H1 (cell line): ENCODE data around the gene CPNE4. TPM values are rescaled to one million over a fixed set of nuclear protein-coding genes. Genes with fewer than 3 reads are reported as not detected.

Experiments
- CTCF ChIA-PET: fragments of 300-600 bp; sonication (Branson Sonifier 250); formaldehyde crosslinking; loops from one replicate; lab custom pipeline; 2021; ENCODE audit not compliant: partially characterized antibody; lab: Charles Lee
- POLR2A ChIA-PET: fragments of 300-600 bp; sonication (Branson Sonifier 250); formaldehyde crosslinking; loops from one replicate; lab custom pipeline; 2021; ENCODE audit warnings: inconsistent platforms; ENCODE audit not compliant: partially characterized antibody; lab: Charles Lee
- DNase-seq, 2 experiments: peaks; one replicate each; pipeline versions ENCODE4 v3.0.0 to v3.0.0-alpha.2; 2010 to 2022; ENCODE audit warnings: low spot score in 2 of 2, low read depth in 1 of 2, mixed read lengths in 1 of 2
- FAIRE-seq: peaks from 2 replicates; lab custom pipeline; 2011; peaks lifted over from hg19 to GRCh38; lab: Jason Lieb, UNC
- H2AFZ ChIP-seq: 2 replicates; pipeline ENCODE4 v1.8.1; 2012; ENCODE audit warnings: low read length, inconsistent platforms
- H2AK5ac ChIP-seq: 2 replicates; pipeline ENCODE4 v1.6.1; 2013; ENCODE audit warnings: low read depth, low read length
- H2BK120ac ChIP-seq: replicated peaks from 2 replicates; pipeline ENCODE3; 2013; ENCODE audit warnings: low read depth, low read length, inconsistent platforms
- H2BK12ac ChIP-seq: 2 replicates; pipeline ENCODE4 v1.6.1; 2013; ENCODE audit warnings: low read depth, low read length
- H2BK15ac ChIP-seq: 2 replicates; pipeline ENCODE4 v1.6.1; 2013; ENCODE audit warnings: low read length
- H2BK20ac ChIP-seq: 2 replicates; pipeline ENCODE4 v1.6.1; 2013; ENCODE audit warnings: low read length
- H2BK5ac ChIP-seq: 2 replicates; pipeline ENCODE4 v1.6.1; 2013; ENCODE audit warnings: low read depth, low read length
- H3K14ac ChIP-seq: 2 replicates; pipeline ENCODE4 v1.6.1; 2013; ENCODE audit warnings: inconsistent platforms; ENCODE audit not compliant: insufficient read length
- H3K18ac ChIP-seq: 2 replicates; pipeline ENCODE4 v1.6.1; 2013; ENCODE audit warnings: low read length; ENCODE audit errors: extremely low read depth
- H3K23ac ChIP-seq: 2 replicates; pipeline ENCODE4 v1.6.1; 2013; ENCODE audit warnings: inconsistent platforms; ENCODE audit not compliant: insufficient read length
- H3K23me2 ChIP-seq: 2 replicates; pipeline ENCODE4 v1.6.1; 2013; ENCODE audit warnings: low read depth, low read length
- H3K27ac ChIP-seq: 2 replicates; pipeline ENCODE4 v1.6.1; 2011; ENCODE audit warnings: low read depth, low read length, inconsistent platforms
- H3K27me3 ChIP-seq, 4 experiments: replicated peaks in 1 of 4; 1 replicate in 1 of 4; 2 replicates in 3 of 4; pipeline versions ENCODE4 v1.6.1 to v1.8.1; 2011 to 2013; ENCODE audit warnings: low read length in 3 of 4, mild to moderate bottlenecking in 3 of 4, inconsistent platforms in 2 of 4, mixed read lengths in 2 of 4, moderate library complexity in 1 of 4; ENCODE audit not compliant: control insufficient read depth in 3 of 4, insufficient read depth in 3 of 4; ENCODE audit errors: extremely low read depth in 1 of 4
- H3K36me3 ChIP-seq, 4 experiments: 2 replicates each; pipeline versions ENCODE4 v1.6.1 to v1.8.1; 2011 to 2013; ENCODE audit warnings: mild to moderate bottlenecking in 4 of 4, low read length in 3 of 4, moderate library complexity in 2 of 4, control low read depth in 1 of 4, inconsistent platforms in 1 of 4; ENCODE audit not compliant: insufficient read depth in 4 of 4, control insufficient read depth in 2 of 4
- H3K4ac ChIP-seq: replicated peaks from 2 replicates; pipeline ENCODE3; 2013; ENCODE audit warnings: low read length, low read depth, mixed read lengths, inconsistent platforms; ENCODE audit not compliant: insufficient read length
- H3K4me1 ChIP-seq, 4 experiments: replicated peaks in 1 of 4; 1 replicate in 1 of 4; 2 replicates in 3 of 4; pipeline versions ENCODE4 v1.6.1 to v1.8.1; 2011 to 2013; ENCODE audit warnings: low read length in 3 of 4, inconsistent platforms in 2 of 4, mixed read lengths in 1 of 4; ENCODE audit not compliant: insufficient read depth in 4 of 4, control insufficient read depth in 3 of 4
- H3K4me2 ChIP-seq, 2 experiments: 2 replicates each; pipeline versions ENCODE4 v1.6.1 to v1.8.1; 2011 to 2013; ENCODE audit warnings: low read depth in 2 of 2, low read length in 2 of 2, control low read depth in 1 of 2, inconsistent platforms in 1 of 2, mild to moderate bottlenecking in 1 of 2; ENCODE audit not compliant: insufficient read depth in 1 of 2
- H3K4me3 ChIP-seq, 4 experiments: fragments of 200-600, 300-600 bp in 1 of 4; sonication (generic), shearing (Covaris generic), sonication (Bioruptor Twin) in 1 of 4; 2 replicates each; pipeline versions ENCODE4 v1.5.1 to v1.8.1; 2011 to 2016; ENCODE audit warnings: low read length in 4 of 4, low read depth in 3 of 4, control low read depth in 2 of 4, inconsistent platforms in 2 of 4, mild to moderate bottlenecking in 2 of 4, mixed read lengths in 1 of 4, moderate library complexity in 1 of 4; ENCODE audit not compliant: insufficient read depth in 2 of 4; ENCODE audit errors: extremely low read depth in 1 of 4
- H3K56ac ChIP-seq: replicated peaks from 2 replicates; pipeline ENCODE3; 2013; ENCODE audit warnings: low read depth, mild to moderate bottlenecking, mixed read lengths, low read length, inconsistent platforms; ENCODE audit not compliant: insufficient read length
- H3K79me1 ChIP-seq: 2 replicates; pipeline ENCODE4 v1.6.1; 2013; ENCODE audit warnings: low read depth, low read length, control low read depth
- H3K79me2 ChIP-seq, 2 experiments: 2 replicates each; pipeline versions ENCODE4 v1.6.1 to v1.8.1; 2012 to 2013; ENCODE audit warnings: low read length in 2 of 2, mild to moderate bottlenecking in 2 of 2, inconsistent platforms in 1 of 2; ENCODE audit not compliant: insufficient read depth in 2 of 2, control insufficient read depth in 1 of 2
- H3K9ac ChIP-seq, 4 experiments: replicated peaks in 1 of 4; 1 replicate in 1 of 4; 2 replicates in 3 of 4; pipeline versions ENCODE4 v1.6.1 to v1.8.1; 2011 to 2013; ENCODE audit warnings: low read depth in 3 of 4, low read length in 3 of 4, control low read depth in 2 of 4, mild to moderate bottlenecking in 2 of 4, moderate library complexity in 2 of 4, inconsistent platforms in 1 of 4; ENCODE audit errors: extremely low read depth in 1 of 4
- H3K9me3 ChIP-seq, 2 experiments: 2 replicates each; pipeline versions ENCODE4 v1.6.1 to v1.8.1; 2012 to 2013; ENCODE audit warnings: mild to moderate bottlenecking in 2 of 2, moderate library complexity in 2 of 2, control low read depth in 1 of 2, inconsistent platforms in 1 of 2, low read depth in 1 of 2, low read length in 1 of 2, mixed read lengths in 1 of 2; ENCODE audit not compliant: insufficient read depth in 2 of 2
- H4K20me1 ChIP-seq, 2 experiments: replicated peaks in 1 of 2; 2 replicates each; pipeline versions ENCODE3 to v1.8.1; 2011 to 2013; ENCODE audit warnings: inconsistent platforms in 2 of 2, low read length in 2 of 2, mild to moderate bottlenecking in 1 of 2; ENCODE audit not compliant: insufficient read depth in 2 of 2, control insufficient read depth in 1 of 2
- H4K5ac ChIP-seq: 2 replicates; pipeline ENCODE4 v1.6.1; 2013; ENCODE audit warnings: low read length, low read depth, mixed read lengths, inconsistent platforms; ENCODE audit not compliant: insufficient read length
- H4K8ac ChIP-seq: 2 replicates; pipeline ENCODE4 v1.8.0; 2013; ENCODE audit warnings: mild to moderate bottlenecking, moderate library complexity, low read length, inconsistent platforms; ENCODE audit not compliant: insufficient read depth; ENCODE audit errors: extremely low read depth
- H4K91ac ChIP-seq: replicated peaks from 2 replicates; pipeline ENCODE3; 2013; ENCODE audit warnings: low read length, mixed read lengths, inconsistent platforms; ENCODE audit not compliant: insufficient read length
- NANOG ChIP-seq: IDR thresholded peaks from 2 replicates; pipeline ENCODE4 v1.6.1; 2011; ENCODE audit warnings: low read length, low read depth, mild to moderate bottlenecking, inconsistent platforms; ENCODE audit not compliant: insufficient read depth, poor library complexity, severe bottlenecking
- NRF1 ChIP-seq: IDR thresholded peaks from 2 replicates; pipeline ENCODE4 v1.6.1; 2011; ENCODE audit warnings: mild to moderate bottlenecking, low read depth, low read length, improper control_type of control experiment
- POU5F1 ChIP-seq: IDR thresholded peaks from 2 replicates; pipeline ENCODE4 v1.6.1; 2011; ENCODE audit warnings: low read depth, mild to moderate bottlenecking, low read length, moderate library complexity
- WGBS, 2 experiments: shearing (Covaris generic) in 1 of 2; methylation state at CpG; one replicate each; pipeline versions ENCODE4 v1.1.6 to v1.1.7; 2013 to 2015; ENCODE audit warnings: low lambda C conversion rate in 2 of 2, mixed read lengths in 2 of 2, inconsistent platforms in 1 of 2, low coverage in 1 of 2, missing lambda C conversion rate in 1 of 2; ENCODE audit not compliant: insufficient replicate concordance in 2 of 2, insufficient coverage in 1 of 2, insufficient read length in 1 of 2; ENCODE audit errors: extremely low coverage in 1 of 2, missing lambda C conversion rate in 1 of 2; 5-methylcytosine and 5-hydroxymethylcytosine counted together
- polyA plus RNA-seq, 7 experiments: library from polyadenylated mRNA; depleted of rRNA in 3 of 7; stranded (reverse) in 5 of 7; unstranded in 2 of 7; fragments of >200 nt in 5 of 7; fragments of 200-250 nt in 2 of 7; gene quantifications; 1 replicate in 5 of 7; 2 replicates in 1 of 7; 4 replicates in 1 of 7; pipeline versions ENCODE4 v1.2.1 to v1.2.3, GENCODE V29; 2011 to 2013; ENCODE audit warnings: missing spikeins in 2 of 7, mixed read lengths in 2 of 7
- total RNA-seq: library from RNA; stranded (reverse); fragmentation: NEBNext Ultra II Directional; extraction: Animal tissue kit (Norgen Biotek cat#: 25700); gene quantifications from 2 replicates; pipeline ENCODE4 v1.2.1, GENCODE V29; 2021

CPNE4 gene
- total and polyA plus RNA-seq, 2 of the 8 experiments (the other 6 are each of a cell fraction or from before 2014, with no cell fraction given): 0.82 to 3.8 TPM

DNA sequence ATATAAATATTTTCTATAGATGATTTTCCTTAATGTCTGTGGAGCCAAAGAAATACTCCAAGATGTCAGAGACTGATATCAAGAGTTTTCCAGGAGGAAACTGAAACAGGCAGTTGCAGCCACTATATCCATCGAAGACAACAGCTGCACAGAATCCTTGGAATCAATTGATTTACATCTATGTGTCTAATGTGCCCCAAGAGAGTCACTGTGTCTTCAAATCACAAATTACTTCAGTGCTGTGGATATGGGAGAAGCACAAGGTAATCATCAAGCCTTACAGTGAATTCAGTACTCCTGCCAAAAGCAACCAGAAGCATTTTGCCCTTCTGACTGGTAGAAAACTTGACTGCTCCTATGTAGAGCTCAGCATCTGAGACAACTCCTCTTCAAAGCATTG is 51.1 kb downstream of the CPNE4 start:
- FAIRE-seq: no peak

More for the DNA sequence above, 51.1 kb downstream of the CPNE4 start:
- Histone ChIP-seq H3K79me2 (no peaks in the 10 kb centered on the region), H4K20me1 (no peaks in the 10 kb centered on the region), H3K4me3 (no peak overlapping the region), H3K4me2 (no peak overlapping the region), H3K27ac (no peak overlapping the region), H3K9me3 (no peaks in the 10 kb centered on the region), H2AK5ac (no peak overlapping the region), H2BK120ac (no peak overlapping the region), H4K5ac (no peak overlapping the region), H2AFZ (0 out of 2 replicates have a peak overlapping the region, but pooled peaks have one; percentile 12), H3K23me2 (no peaks in the 10 kb centered on the region), H2BK12ac (no peak overlapping the region), H2BK5ac (no peak overlapping the region), H2BK15ac (no peak overlapping the region), H3K36me3 (no peaks in the 10 kb centered on the region), H3K4ac (no peak overlapping the region), H3K18ac (no peak overlapping the region), H3K14ac (no peak overlapping the region), H3K56ac (no peak overlapping the region), H3K23ac (no peak overlapping the region), H2BK20ac (no peak overlapping the region), H3K9ac (peak overlapping the region in 1 of 4 experiments; percentile 34; a peak in 1 of 7 replicates), H3K27me3 (no peaks in the 10 kb centered on the region), H4K91ac (no peak overlapping the region), H4K8ac (no peak overlapping the region), H3K79me1 (no peaks in the 10 kb centered on the region), H3K4me1 (no peaks in the 10 kb centered on the region)
- 73% methylated on average over 1 of the region's 1 CpG; no CpG with 5 or more reads in 1 of the 2 experiments for WGBS, 2 experiments
- TF ChIP-seq NANOG (no peak), NRF1 (no peak), POU5F1 (no peak)
- ChIA-PET CTCF (interaction anchor here (1.0 to 1.4 kb wide), 3 partner anchors 46 to 189 kb away, joined by 3 to 5 read pairs (median 3); no protein-coding TSS in a partner anchor), POLR2A (no interaction called here)
- no peak for DNase-seq
